ENCODE measurements around the gene HIPK3.

- TF ChIP-seq, protein P1, sequence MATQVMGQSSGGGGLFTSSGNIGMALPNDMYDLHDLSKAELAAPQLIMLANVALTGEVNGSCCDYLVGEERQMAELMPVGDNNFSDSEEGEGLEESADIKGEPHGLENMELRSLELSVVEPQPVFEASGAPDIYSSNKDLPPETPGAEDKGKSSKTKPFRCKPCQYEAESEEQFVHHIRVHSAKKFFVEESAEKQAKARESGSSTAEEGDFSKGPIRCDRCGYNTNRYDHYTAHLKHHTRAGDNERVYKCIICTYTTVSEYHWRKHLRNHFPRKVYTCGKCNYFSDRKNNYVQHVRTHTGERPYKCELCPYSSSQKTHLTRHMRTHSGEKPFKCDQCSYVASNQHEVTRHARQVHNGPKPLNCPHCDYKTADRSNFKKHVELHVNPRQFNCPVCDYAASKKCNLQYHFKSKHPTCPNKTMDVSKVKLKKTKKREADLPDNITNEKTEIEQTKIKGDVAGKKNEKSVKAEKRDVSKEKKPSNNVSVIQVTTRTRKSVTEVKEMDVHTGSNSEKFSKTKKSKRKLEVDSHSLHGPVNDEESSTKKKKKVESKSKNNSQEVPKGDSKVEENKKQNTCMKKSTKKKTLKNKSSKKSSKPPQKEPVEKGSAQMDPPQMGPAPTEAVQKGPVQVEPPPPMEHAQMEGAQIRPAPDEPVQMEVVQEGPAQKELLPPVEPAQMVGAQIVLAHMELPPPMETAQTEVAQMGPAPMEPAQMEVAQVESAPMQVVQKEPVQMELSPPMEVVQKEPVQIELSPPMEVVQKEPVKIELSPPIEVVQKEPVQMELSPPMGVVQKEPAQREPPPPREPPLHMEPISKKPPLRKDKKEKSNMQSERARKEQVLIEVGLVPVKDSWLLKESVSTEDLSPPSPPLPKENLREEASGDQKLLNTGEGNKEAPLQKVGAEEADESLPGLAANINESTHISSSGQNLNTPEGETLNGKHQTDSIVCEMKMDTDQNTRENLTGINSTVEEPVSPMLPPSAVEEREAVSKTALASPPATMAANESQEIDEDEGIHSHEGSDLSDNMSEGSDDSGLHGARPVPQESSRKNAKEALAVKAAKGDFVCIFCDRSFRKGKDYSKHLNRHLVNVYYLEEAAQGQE (IDR thresholded peaks at IDR 0.05; ENCODE audit: low read depth), result no peak
- TF ChIP-seq CREB1 (IDR thresholded peaks at IDR 0.05; ENCODE audit: low read depth) (no peak), NFIC (IDR thresholded peaks at IDR 0.05) (no peak), EP300 (IDR thresholded peaks at IDR 0.05; ENCODE audit: borderline replicate concordance) (no peak), ZBTB7A (IDR thresholded peaks at IDR 0.05; ENCODE audit: low read depth) (no peak), RAD21 (IDR thresholded peaks at IDR 0.05; ENCODE audit: low read depth) (no peak), CEBPB (IDR thresholded peaks at IDR 0.05) (no peak), YY1 (IDR thresholded peaks at IDR 0.05; ENCODE audit: low read depth) (no peak), MAX (IDR thresholded peaks at IDR 0.05) (no peak), USF1 (IDR thresholded peaks at IDR 0.05) (no peak), TAF1 (IDR thresholded peaks at IDR 0.05; ENCODE audit: low read depth) (no peak), EGR1 (IDR thresholded peaks at IDR 0.05) (no peak), TCF12 (IDR thresholded peaks at IDR 0.05; ENCODE audit: low read depth) (no peak), FOXM1 (IDR thresholded peaks at IDR 0.05; ENCODE audit: borderline replicate concordance, low read depth) (no peak)
These were observed 76.6 kb downstream of the HIPK3 start for GRCh38 chr11:33333816-33334215.

All from Ishikawa (cell line).